Stimulated activated CD4-positive, alpha-beta T cell treated with anti-CD3 and anti-CD28 coated beads, Interleukin-1b, Interleukin-23, amount 100 ng/mL, for 24 hours (primary cell): ENCODE data around the gene APIP.

Source experiments
- DNase-seq, 4 experiments: peaks; one replicate each; pipeline ENCODE4 v3.0.0-alpha.2; 2020; ENCODE audit warnings: low read depth in 4 of 4, low spot score in 1 of 4

The APIP gene

DNA sequence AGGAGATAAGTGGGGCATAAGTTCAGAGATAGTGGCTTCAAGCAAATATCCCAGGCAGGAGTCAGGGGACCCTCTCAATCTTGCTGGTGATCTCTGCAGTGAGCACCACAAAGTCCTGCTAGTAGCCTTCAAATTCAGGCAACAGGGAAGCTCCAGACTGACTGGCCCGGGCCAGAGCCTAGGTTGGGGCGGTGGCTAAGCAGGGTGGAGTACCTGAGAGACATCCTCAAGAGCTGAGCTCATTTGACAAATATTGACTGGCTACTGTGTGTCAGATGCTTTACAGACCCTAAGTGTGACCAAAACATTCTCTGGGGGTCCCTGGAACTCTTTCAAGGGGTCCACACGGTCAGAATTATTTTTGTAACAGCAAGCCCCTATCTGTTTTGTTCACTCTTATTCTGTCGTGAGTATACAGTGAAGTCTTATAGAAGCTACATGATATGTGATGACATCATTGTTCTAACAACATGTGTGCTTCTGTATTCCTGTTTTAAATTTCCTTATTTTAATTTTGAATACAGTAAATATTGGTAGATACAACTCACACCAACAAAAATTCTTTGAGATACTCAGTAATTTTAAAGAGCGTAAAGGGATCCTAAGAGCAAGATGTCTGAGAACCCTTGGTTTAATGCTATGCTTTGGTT lies 71.6 kb downstream of the APIP start:
- DNase-seq = no peak

DNA sequence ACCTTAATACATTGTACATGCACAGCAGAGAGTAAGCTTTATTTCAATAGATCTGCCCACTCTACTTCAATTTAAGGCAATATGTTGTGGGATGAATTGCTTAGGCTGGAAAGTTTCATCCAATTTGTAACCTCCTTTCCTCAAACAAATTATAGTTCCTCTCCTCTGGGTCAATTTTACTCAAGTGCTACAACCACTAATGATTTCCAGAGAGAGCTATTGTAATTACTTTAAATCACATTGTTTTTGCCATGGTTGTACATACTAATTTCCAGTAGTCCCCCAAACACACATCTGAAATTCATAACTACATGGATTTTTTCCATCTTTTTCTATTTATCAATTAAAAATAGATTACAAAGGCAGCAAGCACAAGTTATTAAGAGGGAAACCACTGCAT lies 72.9 kb downstream of the APIP start:
- DNase-seq = no peak

DNA sequence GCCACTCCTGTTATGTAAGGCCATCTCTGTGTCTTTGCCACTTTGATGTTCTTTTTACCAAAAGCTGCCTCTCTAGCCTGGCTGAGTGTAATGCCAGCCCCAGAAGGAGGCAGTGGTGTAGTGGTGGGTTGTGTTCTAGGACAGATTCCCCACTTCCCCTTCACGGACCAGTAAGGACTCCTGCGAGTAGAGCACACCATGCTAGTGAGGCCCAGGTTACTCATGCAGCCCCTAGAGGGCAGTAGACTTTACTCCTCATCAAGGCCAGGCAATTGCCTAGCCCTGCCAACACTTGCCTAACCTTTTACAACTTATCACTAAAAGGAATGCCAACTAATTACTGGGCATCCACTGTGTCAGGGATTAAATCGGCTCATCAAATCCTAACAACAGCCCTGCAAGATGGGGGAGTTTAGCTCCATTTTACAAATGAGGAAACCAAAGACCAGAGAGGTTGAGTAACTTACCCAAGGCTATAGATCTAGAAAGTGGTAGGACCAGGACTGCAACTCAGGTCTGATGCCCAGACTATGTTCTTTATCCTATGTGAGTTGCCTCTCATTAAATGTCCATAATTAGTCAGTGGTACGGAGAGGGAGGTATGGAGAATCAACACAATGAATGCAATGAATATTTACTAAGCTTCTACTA lies 75.3 kb downstream of the APIP start:
- DNase-seq = peak in 2 of 4 experiments; percentile 2

DNA sequence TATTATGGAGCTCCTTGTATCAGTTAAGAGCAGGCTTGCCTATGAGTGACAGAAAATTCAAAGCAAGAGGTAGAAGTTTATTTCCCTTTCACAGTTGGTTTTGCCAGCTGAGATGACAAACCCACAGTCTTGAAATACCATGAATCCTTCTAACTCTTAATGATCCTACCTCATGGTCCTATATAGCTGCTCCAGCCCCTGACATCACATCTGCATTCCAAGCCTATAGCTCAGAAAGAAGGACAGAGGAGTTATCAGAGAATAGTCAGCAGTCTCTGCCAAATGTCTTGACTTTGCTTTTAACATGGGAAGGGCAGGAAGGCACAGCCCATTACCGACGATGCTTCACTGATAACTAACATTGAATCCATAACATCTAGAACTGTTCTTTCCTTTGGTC lies 76.2 kb downstream of the APIP start:
- DNase-seq = no peak

DNA sequence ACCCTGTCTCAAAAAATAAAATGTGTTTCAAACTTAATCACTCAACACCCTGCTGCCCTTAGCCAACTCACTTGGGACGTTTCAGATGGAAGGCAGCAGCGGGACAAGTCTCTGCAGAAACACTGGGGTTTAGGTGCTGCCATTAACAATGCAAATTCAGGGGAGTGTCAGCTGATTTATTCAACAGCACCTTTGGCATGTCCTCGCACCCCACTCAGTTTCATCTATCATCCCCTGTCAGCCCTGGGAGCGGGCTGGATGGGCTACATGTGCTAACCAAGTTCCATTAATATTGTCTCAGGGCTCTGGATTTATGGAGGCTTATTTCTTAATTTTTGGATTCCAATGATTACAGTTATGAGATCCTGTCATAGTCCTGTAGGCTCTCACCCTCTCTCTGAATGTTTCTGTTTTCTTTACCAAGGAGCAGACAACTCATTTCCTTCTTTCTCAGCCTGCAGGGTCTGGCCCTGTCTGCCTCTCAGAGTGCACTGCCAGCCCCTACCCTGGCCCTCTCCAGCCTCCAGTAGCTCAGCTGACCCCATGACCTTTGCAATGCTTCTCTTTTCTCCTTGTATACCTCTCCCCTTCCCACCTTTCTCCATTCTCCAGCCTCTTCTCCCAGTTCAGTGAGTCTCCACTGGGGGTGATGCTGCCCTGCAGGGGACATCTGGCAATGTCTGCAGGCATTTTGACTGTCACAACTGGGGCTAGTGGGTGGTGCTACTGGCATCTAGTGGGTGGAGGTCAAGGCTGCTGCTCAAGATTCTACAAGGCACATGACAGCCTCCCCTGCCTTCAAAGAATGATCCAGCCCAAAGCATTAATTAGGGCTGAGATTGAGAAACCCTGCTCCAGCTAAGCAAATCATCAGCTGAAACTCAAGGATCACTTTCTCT lies 79.0 kb downstream of the APIP start:
- no peak for DNase-seq

DNA sequence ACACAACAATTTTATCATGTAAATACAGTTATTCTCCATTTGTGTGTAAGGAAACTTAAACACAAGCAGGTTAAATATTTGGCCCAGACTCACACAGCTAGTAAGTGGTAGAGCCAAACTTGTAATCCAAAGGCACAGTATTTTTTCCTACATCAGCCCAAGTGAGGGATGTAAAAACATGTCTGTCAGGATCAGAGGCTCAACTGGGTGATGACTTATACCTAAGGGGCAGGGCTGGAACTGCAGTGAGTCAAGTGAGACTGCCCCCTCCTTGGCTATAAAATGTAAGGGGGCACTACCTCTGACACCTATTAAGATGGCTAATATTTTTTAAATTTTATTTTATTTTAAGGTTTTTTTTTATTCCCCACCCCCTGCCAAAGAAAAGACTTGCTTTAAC lies 82.6 kb downstream of the APIP start:
- no peak for DNase-seq
